GM18505 (cell line): ENCODE data around the gene SYNJ2BP.
"Not testable (repeated sequence)": the region's sequence is repeated elsewhere in the genome, so short reads cannot be mapped to it uniquely, and the experiment has no call there.

ENCODE experiments used
- ATAC-seq: cut with Tn5 transposase; IDR thresholded peaks from one replicate; pipeline ENCODE4 v1.9.1; 2021; ENCODE audit not compliant: unreplicated experiment
- POLR2A ChIP-seq: IDR thresholded peaks from 4 replicates; pipeline ENCODE4 v1.6.1; 2011; ENCODE audit warnings: borderline replicate concordance; ENCODE audit not compliant: insufficient read depth, insufficient read length; ENCODE audit errors: extremely low read depth

SYNJ2BP gene

GRCh38 chr14:70416725-70417349, at the start of gene SYNJ2BP:
Gene SYNJ2BP (minus strand): TSS chr14:70417090. CDS start chr14:70416963, 127 bp downstream.
- peak; percentile 57 for TF ChIP-seq POLR2A
- ATAC-seq, result no peak

- TF ChIP-seq POLR2A, result no peak
- ATAC-seq, result no peak
Observed at GRCh38 chr14:70454731-70455130, 37.8 kb upstream of the SYNJ2BP start.

GRCh38 chr14:70451874-70452273, 35.0 kb upstream of the SYNJ2BP start, which contains the start of gene ADAM21:
Gene ADAM21 (plus strand): TSS chr14:70452174. CDS start chr14:70457500, 5,326 bp downstream.
- ATAC-seq, result no peak
- no peak for TF ChIP-seq POLR2A

GRCh38 chr14:70448633-70449340, 31.9 kb upstream of the SYNJ2BP start:
- TF ChIP-seq POLR2A, result no peak
- ATAC-seq, result no peak

GRCh38 chr14:70442750-70443149, 25.9 kb upstream of the SYNJ2BP start:
- TF ChIP-seq POLR2A, result no peak
- ATAC-seq, result no peak

GRCh38 chr14:70441641-70442040, 24.8 kb upstream of the SYNJ2BP start:
- no peak for TF ChIP-seq POLR2A
- no peak for ATAC-seq

- no peak for ATAC-seq
- no peak for TF ChIP-seq POLR2A
Observed at GRCh38 chr14:70436867-70437266, 20.0 kb upstream of the SYNJ2BP start.

GRCh38 chr14:70426555-70426954, 9.7 kb upstream of the SYNJ2BP start:
- not testable (repeated sequence) for ATAC-seq

- ATAC-seq, result no peak
- no peak for TF ChIP-seq POLR2A
Observed at GRCh38 chr14:70425354-70425753, 8.5 kb upstream of the SYNJ2BP start.

GRCh38 chr14:70422538-70422937, 5.6 kb upstream of the SYNJ2BP start:
- no peak for ATAC-seq

GRCh38 chr14:70419270-70419931, 2.5 kb upstream of the SYNJ2BP start:
- ATAC-seq, result not testable (repeated sequence)

More at GRCh38 chr14:70422538-70422937, 5.6 kb upstream of the SYNJ2BP start:
- no peak for TF ChIP-seq POLR2A

GRCh38 chr14:70416338-70416724, 559 bp downstream of the SYNJ2BP start:
- TF ChIP-seq POLR2A, result no peak

GRCh38 chr14:70415788-70416187, 1.1 kb downstream of the SYNJ2BP start:
- no peak for TF ChIP-seq POLR2A
- ATAC-seq, result no peak

More at GRCh38 chr14:70416338-70416724, 559 bp downstream of the SYNJ2BP start:
- no peak for ATAC-seq

GRCh38 chr14:70407621-70408020, 9.3 kb downstream of the SYNJ2BP start:
- no peak for ATAC-seq
- no peak for TF ChIP-seq POLR2A

- not testable (repeated sequence) for ATAC-seq
Observed at GRCh38 chr14:70406216-70406615, 10.7 kb downstream of the SYNJ2BP start.

GRCh38 chr14:70403335-70403734, 13.6 kb downstream of the SYNJ2BP start:
- ATAC-seq, result not testable (repeated sequence)
